MM.1S (cell line): ENCODE measurements around the gene CD19.
"Not testable (repeated sequence)": the region's sequence is repeated elsewhere in the genome, so short reads cannot be mapped to it uniquely, and the experiment has no call there.

ENCODE experiments used
- DNase-seq: peaks from one replicate; pipeline ENCODE4 v3.0.0-alpha.2; 2015
- H2AFZ ChIP-seq: fragments of 300-600 bp; sonication (generic); 2 replicates; pipeline ENCODE4 v1.6.0; 2016; ENCODE audit warnings: antibody characterized with exemption, low read length
- H3F3A ChIP-seq: fragments of 300-600 bp; sonication (generic); 2 replicates; pipeline ENCODE4 v1.6.1; 2016; ENCODE audit warnings: mild to moderate bottlenecking, antibody characterized with exemption, low read length, moderate library complexity, mixed read lengths; ENCODE audit not compliant: insufficient read depth
- H3K27ac ChIP-seq: fragments of 300-600 bp; sonication (generic); 2 replicates; pipeline ENCODE4 v1.5.1; 2016; ENCODE audit warnings: mild to moderate bottlenecking, low read length
- H3K27me3 ChIP-seq: fragments of 300-600 bp; sonication (generic); replicated peaks from 2 replicates; pipeline ENCODE4 v1.6.0; 2016; ENCODE audit warnings: low read length; ENCODE audit not compliant: insufficient read depth
- H3K36me3 ChIP-seq: fragments of 300-600 bp; sonication (generic); replicated peaks from 2 replicates; pipeline ENCODE4 v1.6.1; 2016; ENCODE audit warnings: mild to moderate bottlenecking, low read length, mixed read lengths; ENCODE audit not compliant: insufficient read depth
- H3K4me1 ChIP-seq: fragments of 300-600 bp; sonication (generic); 2 replicates; pipeline ENCODE4 v1.6.1; 2016; ENCODE audit warnings: low read length, mixed read lengths
- H3K4me2 ChIP-seq: fragments of 300-600 bp; sonication (generic); 2 replicates; pipeline ENCODE4 v1.6.0; 2016; ENCODE audit warnings: low read depth, low read length
- H3K4me3 ChIP-seq: fragments of 300-600 bp; sonication (generic); 2 replicates; pipeline ENCODE4 v1.5.1; 2016; ENCODE audit warnings: low read length, mixed read lengths
- H3K79me2 ChIP-seq: fragments of 300-600 bp; sonication (generic); 2 replicates; pipeline ENCODE4 v1.6.1; 2016; ENCODE audit warnings: mixed run types, low read length, mixed read lengths
- H3K9ac ChIP-seq: fragments of 300-600 bp; sonication (generic); 2 replicates; pipeline ENCODE4 v1.6.1; 2016; ENCODE audit warnings: low read length, mixed read lengths
- H3K9me2 ChIP-seq: fragments of 300-600 bp; sonication (generic); replicated peaks from 2 replicates; pipeline ENCODE4 v1.6.1; 2016; ENCODE audit warnings: mild to moderate bottlenecking, low read length, mixed read lengths; ENCODE audit not compliant: insufficient read depth
- H3K9me3 ChIP-seq: fragments of 300-600 bp; sonication (generic); replicated peaks from 2 replicates; pipeline ENCODE4 v1.6.1; 2016; ENCODE audit warnings: mild to moderate bottlenecking, low read length, mixed read lengths; ENCODE audit not compliant: insufficient read depth
- H4K20me1 ChIP-seq: fragments of 300-600 bp; sonication (generic); 2 replicates; pipeline ENCODE4 v1.6.1; 2016; ENCODE audit warnings: mild to moderate bottlenecking, low read length, moderate library complexity, mixed read lengths; ENCODE audit not compliant: insufficient read depth
- CTCF ChIP-seq: fragments of 300-600 bp; sonication (generic); IDR thresholded peaks from 2 replicates; pipeline ENCODE4 v1.5.1; 2016; ENCODE audit warnings: antibody characterized with exemption, low read length, mixed read lengths
- EZH2 ChIP-seq: fragments of 300-600 bp; sonication (generic); optimal IDR thresholded peaks from 2 replicates; pipeline ENCODE3; 2017; ENCODE audit warnings: low read depth, mild to moderate bottlenecking, antibody characterized with exemption, low read length, mixed read lengths
- EZH2phosphoT487 ChIP-seq: fragments of 300-600 bp; sonication (generic); IDR thresholded peaks from 2 replicates; pipeline ENCODE4 v1.6.1; 2018; ENCODE audit warnings: antibody characterized with exemption, low read length

CD19 gene

DNA sequence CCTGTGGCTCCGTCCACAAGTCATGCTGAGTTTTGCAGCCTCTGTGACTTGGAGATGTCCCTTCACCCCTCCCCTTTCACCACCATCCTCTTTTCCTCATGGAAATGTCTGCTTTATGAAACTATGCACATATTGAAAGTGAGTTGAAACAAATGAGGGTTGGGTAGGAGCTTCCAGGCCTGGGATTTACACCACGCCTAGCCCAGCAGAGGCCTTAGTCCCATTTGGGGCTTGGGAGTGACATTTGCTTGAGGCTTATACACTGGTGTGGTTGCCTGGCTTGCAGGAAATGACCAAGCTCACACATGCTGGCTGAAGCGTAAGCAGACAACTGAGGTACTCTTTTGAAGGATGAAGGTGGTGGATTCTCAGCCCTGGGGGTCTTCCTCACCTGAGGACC, 32.3 kb downstream of the CD19 start:
- Histone ChIP-seq H3K9me2 (no peaks in the 10 kb centered on the region), H3K4me1 (no peaks in the 10 kb centered on the region), H3K27me3 (no peaks in the 10 kb centered on the region), H3K27ac (no peak overlapping the region), H3K4me2 (no peak overlapping the region), H2AFZ (no peak overlapping the region), H3K9ac (no peak overlapping the region), H3K4me3 (no peak overlapping the region), H3K9me3 (no peaks in the 10 kb centered on the region), H3K36me3 (peaks cover 5% of the 10 kb centered on the region), H3F3A (peaks cover 5% of the 10 kb centered on the region; the same call in 1 of the 2 replicates), H3K79me2 (no peaks in the 10 kb centered on the region), H4K20me1 (no peaks in the 10 kb centered on the region)
- no peak for TF ChIP-seq CTCF
- TF ChIP-seq EZH2phosphoT487 = no peak
- DNase-seq = no peak

DNA sequence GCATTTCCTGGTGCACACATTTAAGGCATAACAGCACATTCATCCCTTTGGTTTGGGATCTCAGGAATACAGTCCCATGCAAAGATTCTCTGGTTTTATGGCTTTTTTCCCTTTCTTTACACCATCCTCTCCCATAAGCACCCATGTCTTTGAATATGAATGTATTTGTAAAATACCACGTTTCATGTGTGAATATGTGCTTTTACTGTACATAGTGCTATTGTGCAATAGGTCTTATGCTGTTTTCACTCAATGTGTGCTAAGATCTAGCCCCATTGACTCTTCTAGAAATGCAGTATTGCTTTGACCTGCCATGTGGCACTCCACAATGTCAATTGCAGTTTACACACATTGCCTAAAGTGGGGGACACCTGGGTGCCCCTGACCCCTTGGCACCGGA, 32.7 kb downstream of the CD19 start:
- H3K36me3 ChIP-seq = peaks cover 5% of the 10 kb centered on the region
- no peaks in the 10 kb centered on the region for H4K20me1 ChIP-seq

GRCh38 chr16:28967156-28967555, 35.4 kb downstream of the CD19 start:
- H3K9me3 ChIP-seq = no peaks in the 10 kb centered on the region
- H3F3A ChIP-seq = peaks cover 5% of the 10 kb centered on the region; the same call in 1 of the 2 replicates
- H3K4me2 ChIP-seq = no peak overlapping the region
- no peaks in the 10 kb centered on the region for H3K4me1 ChIP-seq
- no peaks in the 10 kb centered on the region for H3K79me2 ChIP-seq
- DNase-seq = no peak
- H3K9ac ChIP-seq = no peak overlapping the region
- H3K4me3 ChIP-seq = no peak overlapping the region
- H3K36me3 ChIP-seq = peaks cover 5% of the 10 kb centered on the region
- TF ChIP-seq CTCF (no peak), EZH2phosphoT487 (no peak), EZH2 (no peak)
- no peak overlapping the region for H3K27ac ChIP-seq
- no peaks in the 10 kb centered on the region for H4K20me1 ChIP-seq
- H2AFZ ChIP-seq = no peak overlapping the region
- H3K27me3 ChIP-seq = no peaks in the 10 kb centered on the region
- H3K9me2 ChIP-seq = no peaks in the 10 kb centered on the region

More for the DNA sequence above, 32.7 kb downstream of the CD19 start:
- H3K27ac ChIP-seq = no peak overlapping the region
- H3K4me1 ChIP-seq = no peaks in the 10 kb centered on the region
- H3K4me2 ChIP-seq = no peak overlapping the region
- no peaks in the 10 kb centered on the region for H3K79me2 ChIP-seq
- no peaks in the 10 kb centered on the region for H3K27me3 ChIP-seq
- TF ChIP-seq CTCF (no peak), EZH2phosphoT487 (no peak), EZH2 (no peak)
- no peak for DNase-seq
- no peaks in the 10 kb centered on the region for H3K9me3 ChIP-seq
- no peak overlapping the region for H3K9ac ChIP-seq
- no peak overlapping the region for H2AFZ ChIP-seq
- H3K4me3 ChIP-seq = no peak overlapping the region
- peaks cover 5% of the 10 kb centered on the region; the same call in 1 of the 2 replicates for H3F3A ChIP-seq
- H3K9me2 ChIP-seq = no peaks in the 10 kb centered on the region

DNA sequence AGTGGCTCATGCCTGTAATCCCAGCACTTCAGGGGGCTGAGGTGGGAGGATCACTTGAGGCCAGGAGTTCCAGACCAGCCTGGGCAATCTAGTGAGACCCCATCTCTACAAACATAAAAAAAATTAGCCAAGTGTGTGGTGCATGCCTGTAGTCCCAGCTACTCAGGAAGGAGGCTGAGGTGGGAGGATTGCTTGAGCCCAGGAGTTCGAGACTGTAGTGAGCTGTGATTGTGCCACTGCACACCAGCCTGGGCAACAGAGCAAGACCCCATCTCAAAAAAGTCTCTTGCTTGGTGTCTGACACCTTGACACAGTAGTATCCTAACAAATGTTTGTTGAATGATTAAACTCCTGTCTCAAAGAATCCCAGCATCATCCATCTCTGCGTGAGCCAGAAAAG, 37.9 kb downstream of the CD19 start:
- H2AFZ ChIP-seq, DNase-seq, H3K9me2 ChIP-seq, H3K9ac ChIP-seq, H3K36me3 ChIP-seq, H3K27me3 ChIP-seq, H3K79me2 ChIP-seq, H3K4me2 ChIP-seq, H3K4me1 ChIP-seq, H3K9me3 ChIP-seq, H4K20me1 ChIP-seq, H3K4me3 ChIP-seq, H3K27ac ChIP-seq: not testable (repeated sequence)
- peaks cover 16% of the 10 kb centered on the region; the same call in 1 of the 2 replicates for H3F3A ChIP-seq
